Measurements from ENCODE around the gene TDRD9.

Gene TDRD9

DNA sequence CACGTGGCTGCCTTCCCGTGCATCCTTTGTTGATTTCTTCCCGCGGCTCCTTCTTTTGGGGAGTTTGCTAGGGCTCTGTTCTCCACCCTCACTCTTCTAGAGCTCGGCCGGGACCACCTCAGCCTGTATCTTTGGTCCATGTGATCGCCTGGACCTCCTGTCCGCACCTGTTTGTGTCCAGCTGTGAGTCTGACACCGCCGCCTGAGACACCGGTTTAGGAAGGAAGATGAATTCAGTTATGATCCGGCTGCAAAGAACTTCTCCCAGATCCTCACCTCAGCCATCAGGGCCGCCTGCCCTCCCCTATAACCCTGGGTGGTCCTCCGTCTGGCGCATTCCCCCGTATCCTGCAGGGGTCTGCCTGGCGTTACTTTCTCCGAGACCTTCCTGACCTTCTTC, 690 bp upstream of the TDRD9 start:
- H3K27ac ChIP-seq (ENCODE audit: low read depth, low read length, poor library complexity, severe bottlenecking) = no peak overlapping the region
- H3K4me1 ChIP-seq (ENCODE audit: insufficient read depth, low read length, severe bottlenecking) = peaks cover 12% of the 10 kb centered on the region
- H3K9ac ChIP-seq (ENCODE audit: low read length) = no peak overlapping the region
- H2AFZ ChIP-seq (ENCODE audit: low read length) = no peak overlapping the region
- H3K9me3 ChIP-seq (ENCODE audit: low read length) = no peaks in the 10 kb centered on the region
- H4K20me1 ChIP-seq (ENCODE audit: insufficient read depth, low read length) = no peaks in the 10 kb centered on the region
- no peaks in the 10 kb centered on the region for H3K79me2 ChIP-seq (ENCODE audit: insufficient read depth, low read length)
- no peak overlapping the region for H3K4me3 ChIP-seq (ENCODE audit: low read depth, low read length, poor library complexity, severe bottlenecking)
- H3K36me3 ChIP-seq (ENCODE audit: insufficient read depth, low read length) = no peaks in the 10 kb centered on the region
- H3K9me2 ChIP-seq (ENCODE audit: low read depth, low read length) = no peaks in the 10 kb centered on the region
- no peak for TF ChIP-seq EZH2 (IDR thresholded peaks at IDR 0.05; ENCODE audit: borderline replicate concordance, low read length)
- no peak for TF ChIP-seq CTCF (IDR thresholded peaks at IDR 0.05; ENCODE audit: low read length)
- no peaks in the 10 kb centered on the region for H3F3A ChIP-seq (ENCODE audit: insufficient read depth, low read length)
- no peak overlapping the region for H3K4me2 ChIP-seq (ENCODE audit: low read length)
- no peaks in the 10 kb centered on the region for H3K27me3 ChIP-seq (ENCODE audit: insufficient read depth, low read length)

- no peak overlapping the region for H3K4me2 ChIP-seq (ENCODE audit: low read length)
- no peaks in the 10 kb centered on the region for H3K79me2 ChIP-seq (ENCODE audit: insufficient read depth, low read length)
- H4K20me1 ChIP-seq (ENCODE audit: insufficient read depth, low read length) = no peaks in the 10 kb centered on the region
- no peak overlapping the region for H3K27ac ChIP-seq (ENCODE audit: low read depth, low read length, poor library complexity, severe bottlenecking)
- H3K9me2 ChIP-seq (ENCODE audit: low read depth, low read length) = no peaks in the 10 kb centered on the region
- no peaks in the 10 kb centered on the region for H3K9me3 ChIP-seq (ENCODE audit: low read length)
- H2AFZ ChIP-seq (ENCODE audit: low read length) = no peak overlapping the region
- no peaks in the 10 kb centered on the region for H3F3A ChIP-seq (ENCODE audit: insufficient read depth, low read length)
- peaks cover 9% of the 10 kb centered on the region for H3K4me1 ChIP-seq (ENCODE audit: insufficient read depth, low read length, severe bottlenecking)
- no peaks in the 10 kb centered on the region for H3K36me3 ChIP-seq (ENCODE audit: insufficient read depth, low read length)
- no peaks in the 10 kb centered on the region for H3K27me3 ChIP-seq (ENCODE audit: insufficient read depth, low read length)
- TF ChIP-seq EZH2 (IDR thresholded peaks at IDR 0.05; ENCODE audit: borderline replicate concordance, low read length) = no peak
- no peak for TF ChIP-seq CTCF (IDR thresholded peaks at IDR 0.05; ENCODE audit: low read length)
- no peak overlapping the region for H3K4me3 ChIP-seq (ENCODE audit: low read depth, low read length, poor library complexity, severe bottlenecking)
- no peak overlapping the region for H3K9ac ChIP-seq (ENCODE audit: low read length)
Measured at GRCh38 chr14:103930051-103930604, 1.9 kb downstream of the TDRD9 start.

DNA sequence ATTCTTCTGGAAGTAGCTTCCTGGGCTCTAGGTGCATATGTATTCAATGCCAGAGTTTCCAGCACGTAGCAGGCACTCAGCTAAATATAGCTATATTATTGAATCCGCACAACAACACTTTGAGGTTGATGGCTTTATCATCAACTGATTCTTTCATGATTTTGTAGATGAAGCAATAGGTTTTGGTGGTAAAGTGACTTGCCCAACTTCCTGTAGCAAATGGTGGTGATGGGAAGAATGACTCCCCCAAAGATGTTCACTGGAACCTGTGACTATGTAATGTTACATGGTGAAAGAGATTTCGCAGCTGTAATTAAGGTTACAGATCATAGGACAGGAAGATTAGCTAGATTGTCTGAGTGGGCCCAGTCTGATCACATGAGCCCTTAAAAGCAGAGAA, 3.2 kb downstream of the TDRD9 start:
- H3K27ac ChIP-seq (ENCODE audit: low read depth, low read length, poor library complexity, severe bottlenecking) = no peak overlapping the region
- H3K9me2 ChIP-seq (ENCODE audit: low read depth, low read length) = no peaks in the 10 kb centered on the region
- H4K20me1 ChIP-seq (ENCODE audit: insufficient read depth, low read length) = no peaks in the 10 kb centered on the region
- no peak overlapping the region for H3K9ac ChIP-seq (ENCODE audit: low read length)
- no peaks in the 10 kb centered on the region for H3K27me3 ChIP-seq (ENCODE audit: insufficient read depth, low read length)
- H3K36me3 ChIP-seq (ENCODE audit: insufficient read depth, low read length) = no peaks in the 10 kb centered on the region
- H2AFZ ChIP-seq (ENCODE audit: low read length) = no peak overlapping the region
- H3K4me3 ChIP-seq (ENCODE audit: low read depth, low read length, poor library complexity, severe bottlenecking) = no peak overlapping the region
- no peaks in the 10 kb centered on the region for H3K79me2 ChIP-seq (ENCODE audit: insufficient read depth, low read length)
- no peaks in the 10 kb centered on the region for H3K9me3 ChIP-seq (ENCODE audit: low read length)
- no peak overlapping the region for H3K4me2 ChIP-seq (ENCODE audit: low read length)
- TF ChIP-seq EZH2 (IDR thresholded peaks at IDR 0.05; ENCODE audit: borderline replicate concordance, low read length) (no peak), CTCF (IDR thresholded peaks at IDR 0.05; ENCODE audit: low read length) (no peak)
- peaks cover 5% of the 10 kb centered on the region for H3K4me1 ChIP-seq (ENCODE audit: insufficient read depth, low read length, severe bottlenecking)
- no peaks in the 10 kb centered on the region for H3F3A ChIP-seq (ENCODE audit: insufficient read depth, low read length)
